OCI-LY3 (cell line): ENCODE data around the gene AGRN.

Experiments
- CTCF ChIP-seq: fragments of 200-600, 300-600 bp; sonication (generic); IDR thresholded peaks from 2 replicates; pipeline ENCODE4 v1.5.1; 2014; ENCODE audit warnings: antibody characterized with exemption, low read length, low read depth
- EZH2phosphoT487 ChIP-seq: fragments of 200-600 bp; shearing (Covaris generic); IDR thresholded peaks from 2 replicates; pipeline ENCODE4 v1.6.1; 2018; ENCODE audit warnings: antibody characterized with exemption, mixed run types, low read depth

GRCh38 chr1:1074631-1075147 lies 54.8 kb downstream of the AGRN start:
- TF ChIP-seq CTCF, result no peak
- TF ChIP-seq EZH2phosphoT487, result no peak
